Raji (cell line): ENCODE measurements around the gene FERMT1.

ENCODE experiments used
- POLR2A ChIP-seq: IDR thresholded peaks from 2 replicates; pipeline ENCODE4 v1.6.1; 2011; ENCODE audit warnings: low read depth, low read length, control low read depth; ENCODE audit not compliant: insufficient read depth

FERMT1 gene

DNA sequence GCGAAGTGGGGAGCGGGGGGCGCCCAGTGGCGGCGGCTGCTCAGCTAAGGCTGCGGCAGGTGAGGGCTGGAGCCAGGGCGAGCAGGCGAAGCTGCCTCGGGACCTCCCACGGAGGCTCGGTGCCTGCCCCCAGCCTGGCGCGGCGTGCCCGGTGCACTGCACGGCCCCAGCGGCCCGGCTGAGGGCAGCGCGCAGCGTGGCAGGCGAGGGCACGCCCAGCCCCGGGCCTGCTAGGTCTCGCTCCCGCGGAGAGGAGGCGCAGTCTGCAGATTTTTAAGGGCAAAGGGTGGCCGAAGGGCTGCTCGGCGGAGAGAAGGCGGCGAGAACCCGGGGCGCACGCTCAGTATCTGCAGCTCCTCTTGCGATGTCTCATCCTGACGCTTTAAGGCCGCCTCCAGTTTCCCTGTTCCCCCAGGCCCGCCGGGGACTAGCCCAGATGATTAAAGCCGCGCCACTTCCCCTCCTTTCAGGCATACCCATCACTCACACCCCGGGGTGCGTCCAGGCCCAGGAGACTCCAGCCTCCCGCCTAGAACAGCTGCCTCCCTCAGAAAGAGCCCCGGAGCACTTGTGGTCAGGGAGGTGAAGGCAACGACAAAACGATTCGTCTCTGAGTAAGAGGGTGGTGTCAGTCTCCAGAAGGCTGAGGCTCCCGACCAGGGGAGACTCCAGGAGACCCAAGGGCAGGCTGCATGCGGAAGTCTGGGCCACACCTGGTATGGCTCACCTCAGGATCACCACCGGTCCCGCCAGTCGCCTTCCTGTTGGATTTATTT, at the start of gene FERMT1:
Gene FERMT1 (minus strand): TSS at position 158 of the 776 bp plus-strand sequence. CDS start 3,476 bp downstream, outside the sequence.
- TF ChIP-seq POLR2A: no peak

GRCh38 chr20:6169251-6169650, 46.4 kb upstream of the FERMT1 start:
- TF ChIP-seq POLR2A: no peak

DNA sequence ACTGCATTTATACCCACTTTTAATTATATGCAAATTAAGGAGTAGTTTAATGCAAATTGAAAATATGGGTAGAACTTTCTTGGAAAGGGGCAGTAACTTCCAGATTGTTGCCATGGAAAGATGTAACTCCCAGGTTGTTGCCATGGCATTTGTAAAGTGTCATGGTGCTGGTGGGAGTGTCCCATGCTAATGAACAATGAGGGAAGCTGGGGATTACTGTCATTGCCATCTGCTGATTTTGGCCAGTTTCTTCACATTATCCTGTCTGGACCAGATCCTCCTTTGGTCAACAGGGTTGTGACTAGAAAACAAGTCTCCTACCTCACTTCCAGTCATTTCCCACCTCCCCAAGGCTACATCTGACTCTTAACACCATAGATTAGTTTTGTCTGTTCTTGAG, 45.4 kb upstream of the FERMT1 start:
- no peak for TF ChIP-seq POLR2A

DNA sequence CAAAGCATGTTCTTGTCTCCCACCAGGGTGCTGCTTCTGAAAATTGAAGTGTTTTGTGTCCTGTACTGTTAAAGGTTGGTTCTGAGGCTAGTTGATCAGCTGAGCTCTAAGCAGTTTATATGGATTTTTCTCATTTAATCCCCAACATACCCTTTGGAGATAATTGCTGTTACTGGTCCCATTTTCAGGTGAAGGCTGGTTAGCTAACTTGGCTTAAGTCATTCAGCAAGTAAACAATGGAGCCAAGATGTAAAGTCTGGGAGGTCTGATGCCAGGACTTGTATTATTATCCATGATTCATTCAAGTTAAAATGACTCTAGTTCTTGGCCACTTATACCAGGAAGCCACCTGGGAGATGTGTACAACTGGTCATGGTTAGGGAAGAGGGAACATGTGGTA, 42.5 kb upstream of the FERMT1 start:
- TF ChIP-seq POLR2A: no peak

DNA sequence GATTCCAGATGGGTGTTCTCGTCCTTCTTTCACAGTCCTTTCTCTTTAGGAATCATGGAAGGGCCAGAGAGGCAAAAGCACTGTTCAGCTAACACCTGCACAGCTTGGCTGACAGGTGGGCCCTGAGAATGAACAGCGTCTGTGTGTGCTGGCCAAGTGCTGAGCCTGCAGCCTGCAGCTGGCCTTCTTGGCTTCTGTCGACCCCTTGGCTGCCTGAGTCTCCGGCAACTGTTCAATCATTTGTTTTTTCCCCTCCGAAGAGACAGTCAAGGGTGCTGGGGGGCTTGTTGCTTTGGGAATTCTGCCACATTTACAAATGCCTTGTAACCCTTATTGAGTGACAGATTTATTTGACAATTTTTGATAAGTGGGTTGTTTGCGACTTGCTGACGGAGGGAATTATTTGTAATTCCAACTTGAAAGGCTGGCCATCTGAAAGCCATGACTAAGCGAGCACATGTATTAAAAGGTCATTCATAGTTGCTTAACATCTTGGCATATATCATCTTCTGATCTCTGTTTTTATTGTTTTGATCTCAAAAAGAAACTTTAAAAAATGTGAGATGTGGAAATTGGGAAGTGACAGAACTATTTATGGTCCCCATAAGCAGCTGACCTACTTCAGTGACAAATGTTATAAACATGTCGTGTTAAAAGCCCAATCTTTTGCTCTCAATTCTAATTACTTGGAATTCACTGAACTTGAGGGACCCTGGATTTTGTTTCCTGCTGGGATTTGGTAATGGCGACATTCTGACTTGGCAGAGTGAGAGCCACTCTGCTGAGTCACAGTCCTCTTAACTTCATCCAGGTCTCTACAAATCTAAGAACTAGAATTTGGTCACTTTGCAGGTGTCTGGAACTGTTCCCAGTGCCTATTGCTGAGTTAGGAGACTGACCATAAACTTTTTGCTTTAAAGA, 41.9 kb upstream of the FERMT1 start:
- TF ChIP-seq POLR2A: no peak

DNA sequence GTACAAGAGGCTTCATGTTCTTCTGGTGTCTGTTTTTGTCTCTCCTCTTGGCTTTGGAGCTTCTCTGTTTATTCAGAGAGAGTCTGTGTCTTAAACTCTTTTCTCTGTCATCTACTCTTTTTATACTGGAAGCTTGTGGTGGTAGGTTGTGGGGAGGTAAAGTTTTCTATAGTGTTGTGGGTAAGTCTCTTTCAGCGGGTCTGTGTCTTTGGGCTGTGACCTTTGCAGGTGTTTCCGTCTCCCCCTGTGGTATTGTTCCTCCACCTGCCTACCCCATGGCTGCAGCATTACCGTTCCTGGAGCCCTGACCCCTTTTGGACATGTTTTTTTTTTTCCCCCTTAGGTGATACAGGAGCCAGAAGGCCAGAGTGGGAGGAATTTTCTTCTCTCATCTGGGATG, 37.9 kb upstream of the FERMT1 start:
- no peak for TF ChIP-seq POLR2A

GRCh38 chr20:6157345-6157744, 34.5 kb upstream of the FERMT1 start:
- no peak for TF ChIP-seq POLR2A

GRCh38 chr20:6152777-6153176, 29.9 kb upstream of the FERMT1 start:
- no peak for TF ChIP-seq POLR2A

- no peak for TF ChIP-seq POLR2A
These were observed 25.2 kb upstream of the FERMT1 start for GRCh38 chr20:6148073-6148472.

DNA sequence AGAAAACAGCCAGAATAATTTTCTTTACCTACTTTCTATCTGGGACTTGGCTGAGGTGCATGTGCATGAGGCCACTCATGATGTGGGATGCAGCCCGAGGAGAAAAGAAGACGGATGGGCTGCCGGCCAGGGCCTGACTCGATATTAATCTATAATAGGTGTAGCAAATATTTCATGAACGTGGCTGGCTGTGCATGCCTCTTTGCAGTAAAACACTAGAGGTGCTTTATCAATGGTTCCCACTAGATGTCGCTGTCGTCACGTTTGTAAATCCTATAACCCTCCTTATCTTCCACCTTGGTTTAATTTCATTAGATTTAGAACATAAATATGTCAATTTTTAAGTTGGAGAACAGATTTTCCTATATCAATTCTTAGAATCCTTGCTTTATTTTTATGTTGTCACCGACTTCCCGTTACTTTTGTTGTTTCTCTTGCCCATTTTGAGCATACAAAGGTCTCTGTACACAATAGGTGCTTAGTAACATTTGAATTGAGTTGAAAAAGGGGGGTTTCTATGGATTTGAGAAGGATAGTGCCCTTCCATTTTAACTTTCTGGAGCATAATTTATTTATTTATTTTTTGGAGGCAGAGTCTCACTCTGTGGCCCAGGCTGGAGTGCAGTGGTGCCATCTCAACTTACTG, 19.6 kb upstream of the FERMT1 start:
- no peak for TF ChIP-seq POLR2A

DNA sequence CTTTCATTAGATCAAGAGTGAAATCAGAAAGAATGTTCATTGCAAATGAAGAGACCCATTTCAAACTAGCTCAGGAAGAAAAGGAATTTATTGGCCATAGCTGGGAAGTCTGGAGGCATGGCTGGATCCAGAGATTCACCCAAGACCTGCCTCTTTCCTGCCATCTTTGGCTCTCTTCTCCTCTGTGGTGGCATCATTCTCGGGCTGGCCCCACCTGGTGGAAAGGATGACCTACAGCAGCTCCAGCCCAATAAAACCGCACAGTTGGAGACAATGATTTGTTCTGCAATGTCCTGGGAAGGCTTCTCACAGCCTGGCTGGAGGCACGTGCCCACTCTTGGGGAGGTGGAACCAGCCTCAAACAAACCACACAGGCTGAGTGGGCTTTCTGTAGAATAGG, 18.1 kb upstream of the FERMT1 start:
- TF ChIP-seq POLR2A: no peak

DNA sequence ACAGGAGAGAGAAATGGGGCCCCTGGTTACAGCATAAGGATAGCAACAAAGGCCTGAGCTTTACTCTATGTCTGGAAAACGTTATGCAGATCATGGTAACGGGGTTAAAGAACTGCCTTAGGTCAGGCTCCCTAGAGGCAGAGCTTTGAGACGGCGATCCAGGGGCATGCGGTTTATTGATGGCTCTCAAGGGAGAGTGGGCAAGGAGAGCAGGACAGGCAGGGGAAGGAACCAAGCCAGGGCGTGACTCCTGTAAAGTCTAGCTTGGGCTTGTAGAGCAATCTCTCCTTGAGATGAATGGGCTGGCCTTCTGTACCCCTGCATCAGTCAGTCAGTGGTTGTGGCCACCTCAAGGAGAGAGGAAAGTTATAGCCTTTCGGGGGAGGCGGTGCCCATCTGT, 12.5 kb upstream of the FERMT1 start:
- TF ChIP-seq POLR2A: no peak

DNA sequence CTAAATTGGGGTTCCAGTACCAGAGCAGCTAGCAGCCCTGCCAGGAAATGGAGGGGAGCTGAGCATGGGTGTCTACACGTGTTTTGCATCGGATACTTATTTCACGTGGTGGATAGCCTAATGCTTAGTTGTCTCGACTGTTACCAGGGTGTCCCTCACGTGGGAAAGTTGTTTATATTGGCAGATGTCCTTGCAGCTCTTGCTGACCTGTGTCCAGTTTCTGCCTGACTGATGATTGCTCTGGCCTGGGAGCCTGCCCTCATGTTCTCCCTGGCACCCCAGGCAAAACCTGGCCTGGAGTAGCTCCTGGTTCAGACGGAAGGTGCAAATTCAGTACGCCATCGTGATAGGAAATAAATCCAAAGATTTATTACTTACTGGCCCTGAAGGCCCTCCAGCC, 11.8 kb upstream of the FERMT1 start:
- TF ChIP-seq POLR2A: no peak

- TF ChIP-seq POLR2A: no peak
These were observed 7.2 kb upstream of the FERMT1 start for GRCh38 chr20:6130045-6130444.

DNA sequence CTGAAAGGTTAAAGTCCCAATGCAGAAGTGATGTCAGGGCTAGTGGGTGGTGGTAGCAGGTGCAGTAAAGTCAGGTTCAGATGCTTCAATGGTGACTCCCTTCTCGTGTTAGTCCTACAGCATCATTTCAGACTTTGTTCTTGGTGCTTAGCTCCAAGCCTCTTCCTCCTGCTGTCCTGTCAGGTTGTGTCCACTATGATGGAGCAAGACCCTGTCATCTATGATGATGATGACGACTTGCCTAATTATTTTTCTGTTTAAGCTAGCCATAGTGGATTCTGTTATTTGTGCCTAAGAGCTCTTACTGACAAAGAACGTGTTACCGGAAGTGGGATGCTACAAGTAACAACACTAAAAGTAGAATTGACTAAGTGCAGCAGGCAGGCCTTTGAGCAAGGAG, 5.0 kb upstream of the FERMT1 start:
- no peak for TF ChIP-seq POLR2A
